GM12878 (cell line): Measurements from ENCODE around the gene BCAR3. TPM values are rescaled to one million over a fixed set of nuclear protein-coding genes. Genes with fewer than 3 reads are reported as not detected.

Experiments
- CEBPB ChIP-seq, 2 experiments: fragments of 150-350 bp in 1 of 2; IDR thresholded peaks; 2 replicates each; pipeline ENCODE4 v1.6.1; 2012 to 2014; ENCODE audit warnings: low read depth in 2 of 2, low read length in 2 of 2, borderline replicate concordance in 1 of 2, inconsistent platforms in 1 of 2
- CHD1 ChIP-seq: IDR thresholded peaks from 2 replicates; pipeline ENCODE4 v1.6.1; 2012; ENCODE audit warnings: low read depth, low read length, improper control_type of control experiment
- GABPA ChIP-seq: IDR thresholded peaks from 2 replicates; pipeline ENCODE4 v1.6.1; 2014; ENCODE audit warnings: antibody characterized with exemption, low read depth, mild to moderate bottlenecking, inconsistent platforms
- MLLT1 ChIP-seq: fragments of 450-650 bp; IDR thresholded peaks from 2 replicates; pipeline ENCODE4 v1.6.1; 2016; ENCODE audit warnings: mild to moderate bottlenecking
- NR2C2 ChIP-seq: IDR thresholded peaks from 2 replicates; pipeline ENCODE4 v1.6.1; 2011; ENCODE audit warnings: borderline replicate concordance, low read depth; ENCODE audit not compliant: control insufficient read depth, insufficient read length
- PAX8 ChIP-seq: fragments of 450-650 bp; IDR thresholded peaks from 2 replicates; pipeline ENCODE4 v1.6.1; 2017; ENCODE audit warnings: mild to moderate bottlenecking, moderate library complexity
- PKNOX1 ChIP-seq: fragments of 450-650 bp; IDR thresholded peaks from 2 replicates; pipeline ENCODE4 v1.6.1; 2016; ENCODE audit warnings: mild to moderate bottlenecking
- RB1 ChIP-seq: fragments of 450-650 bp; formaldehyde crosslinking; IDR thresholded peaks from 2 replicates; pipeline ENCODE4 v1.6.1; 2017; ENCODE audit warnings: mild to moderate bottlenecking, borderline replicate concordance
- SREBF1 ChIP-seq: IDR thresholded peaks from 2 replicates; pipeline ENCODE4 v1.6.1; 2012; ENCODE audit warnings: mild to moderate bottlenecking, low read length
- ZBTB40 ChIP-seq: fragments of 450-650 bp; IDR thresholded peaks from 2 replicates; pipeline ENCODE4 v1.6.1; 2016; ENCODE audit warnings: mild to moderate bottlenecking, moderate library complexity, borderline replicate concordance
- polyA plus RNA-seq, 11 experiments: library from polyadenylated mRNA; depleted of rRNA in 4 of 11; unstranded in 6 of 11; stranded (reverse) in 5 of 11; fragments of >200 nt; fragmentation: Nextera tagmentation in 4 of 11; fragmentation: Illumina TruSeq in 1 of 11; extraction: Ambion mirVana in 4 of 11; extraction: Trizol in 1 of 11; gene quantifications; 1 replicate in 1 of 11; 2 replicates in 10 of 11; pipeline versions ENCODE4 v1.2.1 to v1.2.3, GENCODE V29; 2011 to 2016; ENCODE audit warnings: inconsistent platforms in 2 of 11, missing spikeins in 2 of 11, low read depth in 1 of 11
- total RNA-seq, 4 experiments: library from RNA; depleted of rRNA in 3 of 4; stranded (reverse); fragments of >200 nt in 3 of 4; fragmentation: Illumina TruSeq in 1 of 4; extraction: Trizol in 1 of 4; gene quantifications; 2 replicates each; pipeline versions ENCODE4 v1.2.1 to v1.2.3, GENCODE V29; 2013 to 2021
- TF ChIP-seq, protein P1 (sequence below): IDR thresholded peaks from 2 replicates; pipeline ENCODE4 v1.6.1; 2012; ENCODE audit warnings: mild to moderate bottlenecking, low read depth, low read length

BCAR3 gene
- total and polyA plus RNA-seq, 10 of the 15 experiments (the other 5 are each of a cell fraction or from before 2014, with no cell fraction given): 1.3 to 6.6 (median 1.8) TPM

GRCh38 chr1:93567255-93567918 is 114.2 kb downstream of the BCAR3 start (continued):
- TF ChIP-seq ZBTB40 (no peak), PKNOX1 (no peak), SREBF1 (no peak), CHD1 (no peak), MLLT1 (no peak), CEBPB (IDR thresholded peaks at IDR 0.05; ENCODE audit: borderline replicate concordance in 1 of 2, low read depth in 2 of 2, low read length in 2 of 2) (no peak), GABPA (no peak), RB1 (no peak), PAX8 (no peak), NR2C2 (no peak)
- TF ChIP-seq, protein P1, sequence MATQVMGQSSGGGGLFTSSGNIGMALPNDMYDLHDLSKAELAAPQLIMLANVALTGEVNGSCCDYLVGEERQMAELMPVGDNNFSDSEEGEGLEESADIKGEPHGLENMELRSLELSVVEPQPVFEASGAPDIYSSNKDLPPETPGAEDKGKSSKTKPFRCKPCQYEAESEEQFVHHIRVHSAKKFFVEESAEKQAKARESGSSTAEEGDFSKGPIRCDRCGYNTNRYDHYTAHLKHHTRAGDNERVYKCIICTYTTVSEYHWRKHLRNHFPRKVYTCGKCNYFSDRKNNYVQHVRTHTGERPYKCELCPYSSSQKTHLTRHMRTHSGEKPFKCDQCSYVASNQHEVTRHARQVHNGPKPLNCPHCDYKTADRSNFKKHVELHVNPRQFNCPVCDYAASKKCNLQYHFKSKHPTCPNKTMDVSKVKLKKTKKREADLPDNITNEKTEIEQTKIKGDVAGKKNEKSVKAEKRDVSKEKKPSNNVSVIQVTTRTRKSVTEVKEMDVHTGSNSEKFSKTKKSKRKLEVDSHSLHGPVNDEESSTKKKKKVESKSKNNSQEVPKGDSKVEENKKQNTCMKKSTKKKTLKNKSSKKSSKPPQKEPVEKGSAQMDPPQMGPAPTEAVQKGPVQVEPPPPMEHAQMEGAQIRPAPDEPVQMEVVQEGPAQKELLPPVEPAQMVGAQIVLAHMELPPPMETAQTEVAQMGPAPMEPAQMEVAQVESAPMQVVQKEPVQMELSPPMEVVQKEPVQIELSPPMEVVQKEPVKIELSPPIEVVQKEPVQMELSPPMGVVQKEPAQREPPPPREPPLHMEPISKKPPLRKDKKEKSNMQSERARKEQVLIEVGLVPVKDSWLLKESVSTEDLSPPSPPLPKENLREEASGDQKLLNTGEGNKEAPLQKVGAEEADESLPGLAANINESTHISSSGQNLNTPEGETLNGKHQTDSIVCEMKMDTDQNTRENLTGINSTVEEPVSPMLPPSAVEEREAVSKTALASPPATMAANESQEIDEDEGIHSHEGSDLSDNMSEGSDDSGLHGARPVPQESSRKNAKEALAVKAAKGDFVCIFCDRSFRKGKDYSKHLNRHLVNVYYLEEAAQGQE: no peak
